Heart left ventricle (tissue), 16 donors: ENCODE results near the gene MYOM1. TPM values are rescaled to one million over a fixed set of nuclear protein-coding genes. Genes with fewer than 3 reads are reported as not detected.

Source experiments
- ATAC-seq, 4 donors: fragments of 200-7000 bp; cut with Tn5 transposase; one replicate each; pipeline ENCODE4 v1.9.1; 2020 to 2022; ENCODE audit warnings: moderate library complexity in 4 of 4, mild to moderate bottlenecking in 3 of 4, moderate number of reproducible peaks in 1 of 4
- DNase-seq, 5 donors: peaks; one replicate each; pipeline ENCODE4 v3.0.0-alpha.2; 2020
- H3K27ac ChIP-seq, 12 donors: fragments of 200-600 bp; sonication (generic) in 4 of 12; one replicate each; pipeline versions ENCODE4 v1.5.0 to v1.8.0; 2016 to 2022; ENCODE audit warnings: mild to moderate bottlenecking in 2 of 12
- H3K27me3 ChIP-seq, 9 donors: fragments of 200-600 bp; sonication (generic) in 2 of 9; one replicate each; pipeline versions ENCODE4 v1.5.1 to v1.8.0; 2016 to 2022; ENCODE audit warnings: mild to moderate bottlenecking in 3 of 9
- H3K36me3 ChIP-seq, 9 donors: fragments of 200-600 bp; sonication (generic) in 2 of 9; one replicate each; pipeline versions ENCODE4 v1.5.0 to v1.8.0; 2018 to 2022; ENCODE audit warnings: mild to moderate bottlenecking in 2 of 9
- H3K4me1 ChIP-seq, 12 donors: fragments of 200-600 bp; sonication (generic) in 4 of 12; one replicate each; pipeline versions ENCODE4 v1.5.0 to v1.8.0; 2016 to 2022; ENCODE audit warnings: mild to moderate bottlenecking in 3 of 12
- H3K4me3 ChIP-seq, 12 donors: fragments of 200-600 bp; sonication (generic) in 4 of 12; one replicate each; pipeline versions ENCODE4 v1.5.0 to v1.8.0; 2017 to 2022; ENCODE audit warnings: mild to moderate bottlenecking in 9 of 12, moderate library complexity in 4 of 12
- H3K9me3 ChIP-seq, 12 donors: fragments of 200-600 bp; sonication (generic) in 4 of 12; one replicate each; pipeline versions ENCODE4 v1.5.0 to v1.8.0; 2016 to 2022; ENCODE audit warnings: mild to moderate bottlenecking in 1 of 12
- CTCF ChIP-seq, 12 donors: fragments of 200-600 bp; sonication (generic) in 4 of 12; IDR thresholded peaks; one replicate each; pipeline versions ENCODE4 v1.5.0 to v1.8.0; 2018 to 2022; ENCODE audit warnings: antibody characterized with exemption in 12 of 12, mild to moderate bottlenecking in 5 of 12
- POLR2A ChIP-seq, 2 donors: fragments of 450-650 bp; IDR thresholded peaks; one replicate each; pipeline ENCODE4 v1.6.1; 2017; ENCODE audit warnings: antibody characterized with exemption in 2 of 2, mild to moderate bottlenecking in 2 of 2, moderate library complexity in 2 of 2
- WGBS, 4 donors: extraction: QIAGEN DNeasy Blood & Tissue Kit in 2 of 4; methylation state at CpG; one replicate each; pipeline versions ENCODE4 v1.1.5 to v1.1.7; 2013 to 2018; 5-methylcytosine and 5-hydroxymethylcytosine counted together
- intact Hi-C, 10 donors: fragments of 100-400 bp; cut with DNase I; formaldehyde crosslinking; loops; one replicate each; pipeline versions ENCODE4 v1.11.1 to v1.14.2; 2022
- polyA plus RNA-seq, 2 donors: library from polyadenylated mRNA; stranded (reverse); fragments of 200-250 nt; gene quantifications; one replicate each; pipeline ENCODE4 v1.2.3, GENCODE V29; 2013
- total RNA-seq, 9 donors: library from RNA; depleted of rRNA in 2 of 9; stranded (reverse); fragments of >200 nt in 2 of 9; fragmentation: NEBNext Ultra II Directional in 3 of 9; extraction: Animal tissue kit (Norgen Biotek cat#: 25700) in 3 of 9; gene quantifications; one replicate each; pipeline versions ENCODE4 v1.1.0 to v1.2.4, GENCODE V29; 2016 to 2023
- donor health status: ischemic (EF 13 %, LVEDD 7.1; RV severe dilation, severe dysfunction).
- donor health status: healthy with polysubstance abuse.
- donor health status: DM: no; HTN: yes; CAD: no.
- donor health status: DM: no; HTN: no; CAD: no.
- donor health status: ischemic (EF 25% LVEDD 6.9; RV normal size, moderate dysfunction).
- donor health status: ischemic (EF 25% LVEDD 5.7; RV mildly dilated, moderate dysfunction).
- donor health status: healthy.
- donor health status: DM: yes; HTN: yes; CAD: no.
- donor health status: ischemic (EF 35%, LVEDD 5.7; RV mildly dilated, moderate dysfunction).
- donor health status: nonischemic (EF 11% LVEDD 7.7; RV severe dilation, severe dysfunction).
- donor health status: DM: yes; HTN: yes; CAD: no.
- donor health status: PGD.
- donor health status: ischemic (EF 29% LVEDD 5.4; RV normal size, mild dysfunction).
- donor health status: nonischemic (EF 23%, LVEDD 6.1; RV moderate dilation, normal function).

MYOM1 gene
- total and polyA plus RNA-seq, 11 donors: 112 to 1,344 (median 801) TPM

GRCh38 chr18:3248658-3249359, 29.0 kb upstream of the MYOM1 start:
- 4 to 6% (median 5%) methylated on average over 9 of the region's 9 CpGs for WGBS, 4 donors
- no peak for ATAC-seq
- H3K27me3 ChIP-seq: no peaks in the 10 kb centered on the region
- TF ChIP-seq CTCF (IDR thresholded peaks at IDR 0.05) (no peak), POLR2A (IDR thresholded peaks at IDR 0.05) (no peak)
- no peaks in the 10 kb centered on the region for H3K9me3 ChIP-seq
- peak overlapping the region; percentile 98 to 100 (median 100) for H3K27ac ChIP-seq
- H3K36me3 ChIP-seq: peaks cover 3 to 30% (median 18%) of the 10 kb centered on the region in 9 donors
- peak in 1 of 5 donors; percentile 37 for DNase-seq
- peaks cover 0 to 62% (median 45%) of the 10 kb centered on the region in 12 donors for H3K4me1 ChIP-seq
- intact Hi-C loops: loop anchor here in 8 of 10 donors (5.0 to 10.0 kb wide), 10 partner anchors 37 to 317 kb away; partner anchors contain the start of gene LPIN2 (in 4 of the 8)
- peak overlapping the region; percentile 68 to 98 (median 90) for H3K4me3 ChIP-seq

GRCh38 chr18:3248062-3248657, 28.4 kb upstream of the MYOM1 start:
- intact Hi-C loops: loop anchor here in 8 of 10 donors (5.0 to 10.0 kb wide), 10 partner anchors 36 to 316 kb away; partner anchors contain the start of gene LPIN2 (in 4 of the 8)
- H3K4me1 ChIP-seq: peaks cover 0 to 59% (median 45%) of the 10 kb centered on the region in 12 donors
- H3K27ac ChIP-seq: peak overlapping the region; percentile 98 to 100 (median 100)
- peak overlapping the region; percentile 68 to 98 (median 90) for H3K4me3 ChIP-seq
- no peak for TF ChIP-seq CTCF (IDR thresholded peaks at IDR 0.05)
- no peak for TF ChIP-seq POLR2A (IDR thresholded peaks at IDR 0.05)
- 0% methylated on average over 16 to 22 of the region's 22 CpGs for WGBS, 4 donors
- H3K36me3 ChIP-seq: peaks cover 0 to 23% (median 12%) of the 10 kb centered on the region in 9 donors
- H3K27me3 ChIP-seq: no peaks in the 10 kb centered on the region
- peak in 2 of 4 donors; percentile 0 for ATAC-seq
- H3K9me3 ChIP-seq: no peaks in the 10 kb centered on the region
- peak in 2 of 5 donors; percentile 41 to 44 for DNase-seq

GRCh38 chr18:3247240-3248061, 27.7 kb upstream of the MYOM1 start, which contains the start of gene MYL12A:
TSS of gene MYL12A (plus strand) at chr18:3247801. CDS start at chr18:3253248, 5,447 bp downstream.
- Histone ChIP-seq H3K4me3 (peak within 1 kb of the TSS; percentile 68 to 98 (median 90)), H3K4me1 (peaks cover 0 to 53% (median 45%) of the 10 kb centered on the region in 12 donors), H3K9me3 (no peaks in the 10 kb centered on the region), H3K36me3 (peaks cover 0 to 16% (median 7%) of the 10 kb centered on the region in 9 donors), H3K27me3 (no peaks in the 10 kb centered on the region), H3K27ac (peak within 1 kb of the TSS; percentile 98 to 100 (median 100))
- whole genome bisulfite sequencing, 4 donors: 0 to 1% (median 1%) methylated on average over 48 to 65 of the region's 65 CpGs
- peak; percentile 79 to 92 (median 84) for ATAC-seq
- peak; percentile 98 to 100 (median 99) for DNase-seq
- no peak for TF ChIP-seq CTCF (IDR thresholded peaks at IDR 0.05)
- TF ChIP-seq POLR2A (IDR thresholded peaks at IDR 0.05): peak; percentile 49 to 94
- intact Hi-C loops: loop anchor here (2.0 to 10.0 kb wide), 14 partner anchors 29 to 315 kb away; partner anchors contain the start of genes LPIN2 (in 4 of the 10) and MYOM1 (in 2 of the 10)
